Frontal cortex (tissue), 4 donors: Measurements from ENCODE around the gene TGFBI. TPM values are rescaled to one million over a fixed set of nuclear protein-coding genes. Genes with fewer than 3 reads are reported as not detected.
"Not testable (repeated sequence)": the region's sequence is repeated elsewhere in the genome, so short reads cannot be mapped to it uniquely, and the experiment has no call there.

Experiments used
- DNase-seq, 2 donors: peaks; one replicate each; pipeline ENCODE4 v3.0.0; 2012; ENCODE audit warnings: low spot score in 2 of 2
- FAIRE-seq: peaks from 2 replicates; lab custom pipeline; 2012; peaks lifted over from hg19 to GRCh38; lab: Jason Lieb, UNC
- total RNA-seq: library from RNA; depleted of rRNA; stranded (reverse); fragments of >200 nt; gene quantifications from one replicate; pipeline ENCODE4 v1.2.3, GENCODE V29; 2014
- donor health status: control.
- donor health status: control.
- donor health status: control.

TGFBI gene
- total RNA-seq, 1 donor from 2014 or later, result 4.9 TPM

DNA sequence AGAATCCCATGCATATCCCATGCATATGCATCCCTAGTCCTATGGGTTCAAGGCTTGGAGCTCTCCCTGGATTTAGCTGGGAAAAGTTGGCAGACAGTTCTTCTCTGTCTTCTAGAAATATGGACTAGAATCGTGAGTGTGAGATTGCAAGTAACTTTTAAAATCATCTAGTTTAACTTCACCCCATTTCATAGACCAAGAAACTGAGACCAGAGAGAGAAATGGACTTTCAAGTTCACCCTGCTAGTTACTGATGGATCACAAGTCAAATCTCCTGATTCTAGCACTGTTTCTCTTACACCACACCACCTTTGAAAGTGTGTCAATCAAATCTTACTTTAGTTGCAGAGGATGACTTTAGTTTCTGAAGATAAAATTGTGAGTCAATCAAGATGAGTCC is 13.4 kb downstream of the TGFBI start:
- FAIRE-seq (no peak), DNase-seq (no peak)

DNA sequence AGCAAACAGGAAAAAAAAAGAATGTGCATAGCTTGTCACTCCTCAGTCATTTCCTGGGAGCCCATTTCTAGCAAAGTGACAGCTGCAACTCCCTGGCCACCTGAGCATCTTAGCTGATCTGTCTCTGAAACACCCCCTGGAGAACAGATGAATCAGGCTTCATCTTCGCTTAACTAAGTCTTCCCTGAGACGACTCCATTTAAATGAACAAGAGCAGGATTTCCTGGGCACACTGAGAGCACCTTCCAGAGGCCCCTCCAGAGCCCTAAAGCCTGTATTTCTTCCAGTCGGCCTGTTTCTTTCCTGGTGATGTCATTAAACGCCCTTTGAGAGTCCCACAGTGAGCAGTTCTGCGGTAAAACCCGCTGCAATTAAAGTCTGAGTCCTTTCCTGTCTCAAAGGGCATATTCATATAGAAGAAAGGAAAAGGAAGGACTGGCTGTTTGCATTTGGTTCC is 13.9 kb downstream of the TGFBI start:
- FAIRE-seq (no peak), DNase-seq (no peak)

DNA sequence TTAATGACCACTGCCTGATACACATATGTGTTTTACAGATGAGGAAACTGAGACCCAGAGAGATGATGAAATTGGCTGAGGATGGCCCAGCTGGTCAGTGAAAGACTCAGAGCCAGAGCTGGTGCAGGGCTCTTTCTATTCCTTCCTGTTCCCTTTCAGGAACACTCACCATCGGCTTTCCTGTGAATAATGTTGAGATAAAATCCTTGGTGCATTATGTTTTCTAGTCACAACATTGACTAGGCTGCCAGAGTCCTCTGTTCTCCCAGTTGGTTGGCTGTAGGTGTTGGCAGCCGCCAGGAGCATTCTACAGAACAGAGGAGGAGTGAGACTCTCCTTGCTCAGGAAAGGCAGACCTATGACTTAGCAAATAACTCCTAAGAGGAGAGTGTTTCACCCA is 14.8 kb downstream of the TGFBI start:
- DNase-seq (no peak), FAIRE-seq (no peak)

DNA sequence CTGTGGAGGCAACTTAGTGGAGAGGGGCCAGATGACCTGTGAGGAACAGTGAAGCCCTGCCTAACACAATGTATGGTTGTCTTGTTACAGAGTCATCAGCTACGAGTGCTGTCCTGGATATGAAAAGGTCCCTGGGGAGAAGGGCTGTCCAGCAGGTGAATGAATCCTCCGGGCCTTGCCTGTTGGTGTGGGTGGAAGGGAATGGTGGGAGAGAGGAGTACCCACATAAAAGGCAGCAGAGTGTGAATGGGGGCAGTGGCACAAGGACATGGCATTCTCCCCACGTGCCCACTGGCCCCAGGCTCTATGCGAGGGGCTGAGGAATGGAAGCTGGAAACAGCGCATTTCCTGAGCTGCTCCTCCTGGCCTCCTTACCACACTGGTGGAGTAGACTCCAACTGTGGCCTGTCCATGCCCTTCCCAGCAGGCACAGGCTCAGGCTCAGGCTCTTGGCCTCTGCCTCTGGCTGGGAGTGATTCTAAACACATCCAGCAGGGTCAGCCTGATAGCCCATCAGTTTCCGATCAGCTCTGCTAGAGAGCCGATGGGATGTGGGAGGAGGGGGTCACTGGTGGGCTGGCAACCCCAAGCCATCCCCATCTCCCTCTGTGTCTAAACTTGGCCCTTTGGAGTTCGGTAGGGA is 15.3 kb downstream of the TGFBI start:
- no peak for FAIRE-seq

DNA sequence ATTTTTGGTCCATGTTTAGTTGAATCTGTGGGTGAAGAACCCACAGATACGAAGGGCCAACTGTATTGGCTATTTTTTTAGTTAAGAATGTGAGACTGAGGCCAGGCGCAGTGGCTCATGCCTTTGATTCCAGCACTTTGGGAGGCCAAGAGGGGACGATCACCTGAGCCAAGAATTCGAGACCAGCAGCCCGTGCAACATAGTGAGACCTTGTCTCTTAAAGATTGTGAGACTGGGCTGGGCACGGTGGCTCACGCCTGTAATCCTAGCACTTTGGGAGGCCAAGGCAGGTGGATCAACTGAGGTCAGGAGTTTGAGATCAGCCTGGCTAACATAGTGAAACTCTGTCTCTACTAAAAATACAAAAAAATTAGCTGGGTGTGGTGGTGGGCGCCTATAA is 16.2 kb downstream of the TGFBI start:
- not testable (repeated sequence) for DNase-seq, FAIRE-seq

More for the DNA sequence above, 15.3 kb downstream of the TGFBI start:
- DNase-seq, result no peak

DNA sequence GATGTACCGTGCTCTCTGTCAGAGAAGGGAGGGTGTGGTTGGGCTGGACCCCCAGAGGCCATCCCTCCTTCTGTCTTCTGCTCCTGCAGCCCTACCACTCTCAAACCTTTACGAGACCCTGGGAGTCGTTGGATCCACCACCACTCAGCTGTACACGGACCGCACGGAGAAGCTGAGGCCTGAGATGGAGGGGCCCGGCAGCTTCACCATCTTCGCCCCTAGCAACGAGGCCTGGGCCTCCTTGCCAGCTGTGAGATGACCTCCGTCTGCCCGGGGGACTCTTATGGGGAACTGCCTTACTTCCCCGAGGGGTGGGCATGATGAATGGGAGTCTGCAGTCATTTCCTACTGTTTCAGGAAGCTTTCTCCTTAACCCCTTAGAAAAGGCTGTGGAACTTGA is 17.5 kb downstream of the TGFBI start:
- DNase-seq (no peak), FAIRE-seq (no peak)

DNA sequence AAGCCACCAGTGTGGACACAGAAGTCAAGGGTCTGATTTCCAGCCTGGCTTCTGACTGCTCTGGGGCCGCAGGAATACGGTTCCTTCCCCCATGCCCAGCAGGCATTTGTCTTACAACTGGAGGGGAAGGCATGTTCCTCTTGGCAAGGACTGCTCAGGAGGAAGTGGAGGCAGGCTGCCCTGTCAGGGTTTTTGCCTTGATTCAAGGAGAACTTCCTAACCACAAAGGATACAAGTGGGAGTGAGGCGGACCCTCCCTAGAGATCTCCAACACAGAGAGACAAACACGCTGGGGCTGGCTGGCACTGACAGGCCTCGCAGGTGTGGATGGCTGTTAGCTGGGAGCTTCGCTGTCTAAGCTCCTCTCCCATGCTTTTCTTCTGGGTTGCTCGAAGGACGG is 19.1 kb downstream of the TGFBI start:
- no peak for DNase-seq
- no peak for FAIRE-seq

DNA sequence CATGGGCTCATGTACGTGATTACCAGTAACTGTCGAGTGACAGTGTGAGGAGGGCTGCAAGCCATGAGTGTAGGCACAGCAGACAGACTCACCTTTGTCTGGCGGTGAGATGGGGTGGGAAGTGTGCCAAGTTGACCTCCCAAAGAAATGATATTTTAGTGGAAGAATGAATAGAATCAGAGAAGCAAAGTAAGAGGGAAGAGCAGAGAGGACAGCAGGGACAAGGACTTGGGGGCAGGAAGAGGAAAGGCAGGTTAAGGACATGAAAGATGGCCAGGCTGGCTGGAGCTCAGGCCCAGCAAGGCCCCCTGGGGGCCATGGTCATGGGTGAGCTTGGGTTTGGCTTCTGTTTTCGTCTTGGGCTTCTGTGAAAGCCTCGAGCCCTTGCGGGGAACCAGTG is 20.2 kb downstream of the TGFBI start:
- no peak for FAIRE-seq
- no peak for DNase-seq

DNA sequence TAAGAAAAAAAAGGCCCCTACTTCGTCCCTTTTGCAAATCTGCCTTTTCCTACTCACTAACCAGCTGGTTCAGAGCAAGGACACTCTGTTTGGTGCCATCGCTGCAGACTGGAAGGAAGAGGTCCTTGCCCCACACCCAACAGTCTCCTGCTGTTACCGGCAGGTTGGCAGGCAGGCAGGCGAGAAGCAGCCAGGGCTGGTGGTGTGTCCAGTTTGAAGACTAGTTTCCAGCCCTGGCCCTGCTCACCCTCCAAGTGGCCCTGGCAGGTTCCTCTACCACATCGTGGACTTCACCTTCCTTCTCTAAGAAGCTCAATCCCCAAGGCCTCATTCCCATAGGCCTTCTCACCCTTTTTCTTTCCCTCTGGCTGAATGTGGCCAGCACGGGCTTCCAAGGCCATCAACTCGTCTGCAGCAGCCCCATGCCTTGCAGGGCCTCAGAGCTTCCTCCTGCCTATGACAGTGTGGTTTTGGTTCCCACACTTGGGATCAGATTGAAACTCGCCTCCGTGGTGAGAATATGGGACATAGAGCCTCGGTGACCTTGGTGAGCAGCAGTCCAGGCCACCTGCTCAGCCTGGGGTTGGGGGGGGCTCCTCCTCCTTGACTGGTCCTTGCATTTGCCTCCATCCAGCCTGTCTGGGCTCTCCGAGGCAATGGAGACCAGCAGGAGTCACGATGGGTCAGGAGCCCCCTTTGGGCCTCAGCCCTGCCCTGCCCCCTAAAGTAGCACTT is 22.9 kb downstream of the TGFBI start:
- FAIRE-seq (no peak), DNase-seq (no peak)

DNA sequence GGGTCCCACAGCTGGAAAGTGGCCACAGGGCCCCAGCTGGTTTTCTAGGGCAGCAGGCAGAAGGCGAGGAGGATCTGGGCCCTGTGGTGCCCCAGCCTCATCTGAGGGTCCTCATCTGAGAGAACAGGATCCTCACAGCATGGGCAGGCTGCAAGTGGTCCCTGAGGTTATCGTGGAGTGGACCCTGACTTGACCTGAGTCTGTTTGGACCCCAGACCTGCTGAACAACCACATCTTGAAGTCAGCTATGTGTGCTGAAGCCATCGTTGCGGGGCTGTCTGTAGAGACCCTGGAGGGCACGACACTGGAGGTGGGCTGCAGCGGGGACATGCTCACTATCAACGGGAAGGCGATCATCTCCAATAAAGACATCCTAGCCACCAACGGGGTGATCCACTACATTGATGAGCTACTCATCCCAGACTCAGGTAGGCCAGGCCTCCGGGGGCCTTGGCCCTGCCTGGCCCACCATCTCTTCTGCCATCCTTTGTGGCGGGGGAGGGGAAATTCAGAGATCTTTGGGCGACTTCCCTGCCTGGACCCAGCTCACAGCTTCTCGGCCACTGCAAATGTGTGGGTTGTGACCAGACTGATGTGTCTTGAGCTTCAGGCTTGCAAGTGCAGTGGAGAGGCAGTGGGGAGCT is 24.0 kb downstream of the TGFBI start:
- FAIRE-seq (no peak), DNase-seq (no peak)

DNA sequence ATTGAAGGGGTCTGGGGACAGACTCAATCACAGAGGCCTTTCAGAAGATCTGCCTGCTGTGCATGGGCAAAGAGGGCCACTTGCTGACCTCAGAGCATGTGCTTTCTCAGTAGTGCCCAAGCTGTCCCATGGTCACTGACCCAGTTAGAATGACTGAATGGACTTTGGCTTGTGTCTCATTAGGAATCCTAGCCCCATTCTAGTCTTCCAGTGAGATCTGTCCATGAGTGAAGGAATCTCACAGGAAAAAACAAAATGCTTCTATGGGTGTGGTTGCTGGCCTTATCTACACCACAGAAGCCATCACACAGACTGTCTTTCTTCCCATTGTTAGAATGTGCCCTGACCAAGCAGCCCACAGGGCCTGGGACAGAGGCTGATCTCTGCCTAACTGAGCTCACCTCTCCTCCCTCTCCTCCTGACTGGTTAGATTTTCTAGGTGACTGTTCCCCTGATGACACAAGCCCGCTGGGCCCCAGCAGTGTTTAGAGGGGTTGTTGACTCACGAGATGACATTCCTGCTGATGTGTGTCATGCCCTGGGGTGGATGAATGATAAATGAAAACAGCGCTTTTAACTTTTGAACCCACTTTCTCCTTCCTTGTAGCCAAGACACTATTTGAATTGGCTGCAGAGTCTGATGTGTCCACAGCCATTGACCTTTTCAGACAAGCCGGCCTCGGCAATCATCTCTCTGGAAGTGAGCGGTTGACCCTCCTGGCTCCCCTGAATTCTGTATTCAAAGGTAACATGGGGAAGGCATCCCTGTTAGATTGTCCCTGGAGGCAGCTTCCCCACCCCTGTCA is 24.8 kb downstream of the TGFBI start:
- DNase-seq, result no peak
- no peak for FAIRE-seq

DNA sequence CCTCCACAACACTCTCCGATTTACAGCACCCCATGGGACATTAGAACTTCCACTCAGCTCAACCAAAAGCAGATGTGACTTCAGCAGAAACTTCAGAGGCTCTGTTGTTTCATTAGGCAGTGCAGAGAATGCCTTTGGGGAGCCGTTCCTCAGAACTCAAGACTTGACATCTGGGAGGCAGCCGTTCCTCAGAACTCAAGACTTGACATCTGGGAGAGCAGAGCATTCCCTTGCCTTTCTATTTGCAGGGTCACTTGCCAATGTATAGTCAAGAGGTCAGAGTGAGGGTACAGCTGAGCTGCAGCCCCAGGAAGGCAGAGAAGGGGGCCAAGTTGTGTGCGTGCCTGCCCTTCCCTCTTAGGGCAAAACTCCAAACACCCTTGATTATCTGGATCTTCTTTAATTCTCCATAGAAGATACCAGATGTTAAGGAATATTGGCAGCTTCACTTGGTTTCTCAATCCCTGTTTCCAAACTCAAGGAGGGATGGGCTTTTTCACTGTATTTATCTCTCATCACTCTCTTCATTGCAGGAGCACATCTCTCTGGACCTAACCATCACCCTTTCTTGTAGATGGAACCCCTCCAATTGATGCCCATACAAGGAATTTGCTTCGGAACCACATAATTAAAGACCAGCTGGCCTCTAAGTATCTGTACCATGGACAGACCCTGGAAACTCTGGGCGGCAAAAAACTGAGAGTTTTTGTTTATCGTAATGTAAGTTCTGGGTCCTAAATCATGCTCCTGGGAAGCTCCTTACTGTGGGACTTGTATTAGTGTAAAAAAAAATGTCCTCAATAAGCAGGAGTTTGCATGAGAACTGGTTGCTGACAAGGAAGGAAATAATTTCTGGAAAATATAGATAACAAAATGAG is 25.6 kb downstream of the TGFBI start:
- DNase-seq (no peak), FAIRE-seq (no peak)

DNA sequence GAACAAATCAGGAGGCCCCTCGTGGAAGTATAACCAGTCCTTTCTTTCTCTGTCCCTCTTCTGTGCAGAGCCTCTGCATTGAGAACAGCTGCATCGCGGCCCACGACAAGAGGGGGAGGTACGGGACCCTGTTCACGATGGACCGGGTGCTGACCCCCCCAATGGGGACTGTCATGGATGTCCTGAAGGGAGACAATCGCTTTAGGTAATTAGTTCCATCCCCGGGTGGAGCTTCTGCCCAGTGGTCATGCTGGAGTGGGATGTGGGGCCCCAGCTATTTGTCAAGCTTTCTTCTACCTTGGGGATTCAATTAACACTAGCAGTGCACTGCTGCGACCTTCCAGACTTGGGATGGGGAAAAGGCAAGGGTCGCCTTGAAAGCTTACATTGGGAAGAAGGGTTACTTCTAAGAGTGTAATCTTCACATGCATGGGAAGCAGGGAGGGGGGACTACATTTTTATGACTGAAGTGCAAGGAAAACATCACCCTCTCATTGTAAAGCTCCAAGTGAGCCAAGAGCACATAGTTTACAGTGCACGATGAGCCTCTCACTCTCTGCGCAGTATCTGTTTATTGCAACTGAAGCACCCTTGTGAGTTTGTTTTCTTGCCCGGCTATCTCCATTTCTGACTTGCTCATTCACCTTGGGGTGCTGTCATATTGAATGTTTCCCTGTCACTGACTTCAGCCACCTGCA is 27.0 kb downstream of the TGFBI start:
- DNase-seq, result no peak
- FAIRE-seq, result no peak

DNA sequence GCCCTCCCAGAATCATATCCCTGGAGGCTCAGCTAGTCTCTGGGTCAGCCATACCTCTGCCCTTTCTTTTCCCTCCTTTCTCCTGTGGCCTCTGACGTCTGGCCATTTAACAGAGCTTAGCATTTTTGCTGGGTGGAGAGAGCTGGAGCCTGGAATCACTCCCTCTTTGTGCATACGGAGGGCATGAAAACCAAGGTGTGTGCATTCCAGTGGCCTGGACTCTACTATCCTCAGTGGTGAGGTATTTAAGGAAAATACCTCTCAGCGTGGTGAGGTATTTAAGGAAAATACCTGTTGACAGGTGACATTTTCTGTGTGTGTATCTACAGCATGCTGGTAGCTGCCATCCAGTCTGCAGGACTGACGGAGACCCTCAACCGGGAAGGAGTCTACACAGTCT is 27.5 kb downstream of the TGFBI start:
- DNase-seq, result no peak
- no peak for FAIRE-seq

DNA sequence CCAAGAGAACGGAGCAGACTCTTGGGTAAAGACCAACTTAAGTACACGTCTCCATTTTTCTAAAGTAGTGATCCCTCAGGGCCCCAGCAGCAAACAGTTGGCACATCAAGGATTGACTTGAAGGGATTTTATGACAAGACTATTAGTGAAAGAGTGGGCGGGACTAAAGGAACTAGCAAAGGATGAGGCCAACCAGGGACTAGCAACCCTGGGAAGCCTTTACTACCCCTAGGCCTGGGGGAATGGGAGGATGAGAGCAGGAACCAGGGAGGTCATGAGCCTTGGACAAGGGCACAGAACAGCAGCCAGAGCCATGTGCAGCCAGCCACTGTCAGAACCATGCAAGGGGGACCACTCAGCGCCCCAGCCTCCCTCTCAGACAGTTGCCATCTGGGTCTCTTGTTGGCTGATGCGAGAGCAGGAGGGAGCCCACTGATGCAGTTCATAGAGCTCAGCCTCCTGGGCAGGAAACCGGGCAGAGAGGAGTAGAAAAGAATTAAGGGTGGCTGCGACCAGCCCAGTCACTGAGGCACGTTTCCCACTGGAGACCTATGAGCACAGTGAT is 28.1 kb downstream of the TGFBI start:
- no peak for DNase-seq
- FAIRE-seq, result no peak

DNA sequence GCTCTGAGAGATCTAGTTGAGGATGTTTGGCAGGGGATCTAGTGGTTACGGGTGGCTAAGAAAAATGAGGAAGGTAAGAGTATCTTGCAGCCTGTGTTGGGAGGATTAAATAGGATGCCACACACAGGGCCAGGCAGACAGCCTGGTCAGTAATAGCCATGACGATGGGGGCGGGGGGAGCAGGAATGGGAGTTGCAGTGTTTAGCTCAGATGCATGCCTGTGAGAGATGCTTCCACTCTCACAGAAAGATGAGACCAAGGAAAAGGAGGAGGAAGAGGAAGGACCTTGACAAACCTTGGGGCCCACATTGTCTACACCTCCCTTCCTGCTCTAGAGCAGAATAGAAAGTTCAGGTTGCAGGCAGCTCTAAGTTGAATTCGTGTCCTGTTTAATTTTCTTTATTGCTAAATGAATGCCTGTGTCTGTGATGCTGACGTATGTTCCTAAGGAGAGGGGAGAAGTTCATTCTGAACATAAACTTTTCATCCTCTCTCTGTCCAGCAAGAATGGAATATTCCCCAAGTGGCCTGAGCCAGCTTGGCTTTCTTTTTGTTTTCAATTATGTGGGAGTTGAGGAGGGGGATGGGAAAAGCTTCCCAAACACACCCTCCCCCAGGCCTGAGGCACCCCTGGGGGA is 28.7 kb downstream of the TGFBI start:
- no peak for DNase-seq
- FAIRE-seq, result no peak

DNA sequence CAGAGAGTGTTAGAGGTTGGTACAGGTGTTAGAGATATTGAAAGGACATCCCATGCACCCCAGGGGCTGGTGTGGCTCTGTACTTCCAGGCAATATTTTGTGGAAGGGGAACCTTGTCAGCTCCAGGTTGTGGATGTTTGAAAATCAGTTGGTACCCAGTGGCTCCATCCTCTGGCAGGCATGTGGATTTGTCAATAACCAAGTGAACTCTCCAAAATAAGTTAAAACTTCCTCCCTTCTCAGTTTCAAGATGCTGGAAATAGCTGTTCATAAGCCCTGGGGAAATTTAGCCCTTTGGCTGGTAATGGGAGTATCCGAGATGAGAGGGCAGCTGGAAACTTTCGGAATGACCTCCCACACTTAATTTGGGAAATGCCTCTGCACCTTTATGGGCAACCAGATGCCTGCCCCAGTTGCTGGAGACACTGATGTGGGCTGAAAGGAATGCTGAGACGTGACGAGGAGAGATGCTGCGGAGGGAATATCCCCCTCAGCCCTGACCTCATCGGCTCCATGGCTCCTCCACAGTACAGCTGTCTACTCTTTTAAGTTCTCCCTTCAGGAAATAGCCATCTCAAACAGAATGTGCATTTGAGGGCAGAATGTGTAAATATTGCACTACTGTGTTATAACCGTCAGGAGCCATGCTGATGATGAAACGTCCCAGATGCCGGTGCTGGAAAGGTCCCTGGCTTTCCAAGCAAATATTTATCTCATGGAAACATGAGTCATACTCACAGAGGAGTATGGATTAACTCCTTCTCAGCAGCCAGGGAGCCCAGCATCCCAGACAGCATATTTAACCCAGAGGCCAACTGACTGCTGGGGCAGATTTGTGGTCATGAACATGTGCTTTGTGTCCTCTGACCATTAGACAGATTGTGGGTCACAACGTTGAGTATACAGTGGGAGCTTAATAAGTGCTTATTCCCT is 29.5 kb downstream of the TGFBI start:
- FAIRE-seq (no peak), DNase-seq (no peak)
